Spleen (tissue), 3 donors: Measurements from ENCODE around the gene TDRD7.

Source experiments
- POLR2A ChIP-seq, 3 donors: fragments of 450-650 bp; IDR thresholded peaks; one replicate each; pipeline ENCODE4 v1.5.1; 2017; ENCODE audit warnings: antibody characterized with exemption in 3 of 3, mild to moderate bottlenecking in 1 of 3
- POLR2AphosphoS5 ChIP-seq, 3 donors: sonication (generic); formaldehyde crosslinking; IDR thresholded peaks; one replicate each; pipeline ENCODE4 v1.5.1; 2017; ENCODE audit warnings: antibody characterized with exemption in 3 of 3

DNA sequence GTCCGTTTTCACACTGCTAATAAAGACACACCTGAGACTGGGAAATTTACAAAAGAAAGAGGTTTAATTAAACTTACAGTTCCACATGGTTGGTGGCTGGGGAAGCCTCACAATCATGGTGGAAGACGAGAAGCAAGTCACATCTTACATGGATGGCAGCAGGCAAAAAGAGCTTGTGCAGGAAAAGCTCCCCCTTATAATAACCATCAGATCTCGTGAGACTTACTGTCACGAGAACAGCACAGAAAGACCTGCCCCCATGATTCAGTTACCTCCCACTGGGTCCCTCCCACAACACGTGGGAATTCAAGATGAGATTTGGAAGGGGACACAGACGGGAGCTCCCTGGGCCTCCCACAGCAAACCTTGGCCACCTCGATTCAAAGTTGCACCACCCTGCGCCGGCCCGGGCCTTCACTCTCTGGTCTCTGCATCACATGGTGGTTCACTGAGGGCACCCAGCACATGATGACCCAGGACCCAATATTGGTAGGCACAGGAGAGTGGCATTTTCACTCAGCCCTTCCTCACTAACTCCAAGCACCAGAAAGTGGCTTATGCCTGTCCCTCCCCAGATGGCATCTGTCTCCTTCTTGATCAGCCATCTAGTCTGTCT, 21.0 kb upstream of the TDRD7 start:
- TF ChIP-seq POLR2AphosphoS5 (IDR thresholded peaks at IDR 0.05), result no peak
- TF ChIP-seq POLR2A (IDR thresholded peaks at IDR 0.05), result no peak
